SHP77 treated with DMSO at 0.1 percent for 48 hours (cell line): Measurements from ENCODE around the gene ASB2.

Experiments
- DNase-seq: peaks from one replicate; lab custom pipeline; 2025; lab: John Stamatoyannopoulos, UW

The ASB2 gene

DNA sequence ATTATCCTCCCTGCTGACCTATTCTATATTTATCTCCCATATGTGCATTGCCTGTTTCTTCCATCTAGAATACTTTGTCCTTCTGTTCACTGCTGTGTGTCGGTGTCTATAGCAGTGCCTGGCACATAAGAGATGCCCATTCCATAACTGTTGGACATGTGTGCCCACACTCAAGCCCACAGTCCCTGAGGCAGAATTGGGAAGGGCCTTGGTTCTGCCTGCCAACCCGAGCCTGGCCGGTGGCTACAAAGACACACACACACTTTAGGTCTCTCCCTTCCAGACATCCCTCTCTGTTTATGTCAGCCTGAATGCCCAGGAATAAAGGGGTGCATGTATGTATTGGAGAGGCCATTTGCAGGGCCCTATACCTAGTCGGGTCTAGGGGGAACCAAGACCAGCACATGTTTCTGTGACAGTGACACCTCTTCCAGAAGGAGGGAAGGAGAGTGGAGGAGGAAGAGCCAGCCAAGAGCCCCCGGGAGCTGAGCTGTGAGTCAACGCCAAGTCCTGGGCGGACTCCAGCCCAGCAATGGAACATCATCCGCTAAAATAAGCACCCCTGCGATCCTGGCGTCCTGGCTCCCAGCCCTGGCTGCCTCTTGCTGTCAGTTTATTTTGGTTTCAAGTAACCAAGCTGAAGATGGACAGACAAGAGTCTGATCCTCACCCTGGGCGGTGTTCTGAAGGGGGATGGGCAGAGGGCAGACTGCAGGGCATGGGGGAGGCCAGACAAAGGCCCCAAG is 4.3 kb upstream of the ASB2 start:
- no peak for DNase-seq

DNA sequence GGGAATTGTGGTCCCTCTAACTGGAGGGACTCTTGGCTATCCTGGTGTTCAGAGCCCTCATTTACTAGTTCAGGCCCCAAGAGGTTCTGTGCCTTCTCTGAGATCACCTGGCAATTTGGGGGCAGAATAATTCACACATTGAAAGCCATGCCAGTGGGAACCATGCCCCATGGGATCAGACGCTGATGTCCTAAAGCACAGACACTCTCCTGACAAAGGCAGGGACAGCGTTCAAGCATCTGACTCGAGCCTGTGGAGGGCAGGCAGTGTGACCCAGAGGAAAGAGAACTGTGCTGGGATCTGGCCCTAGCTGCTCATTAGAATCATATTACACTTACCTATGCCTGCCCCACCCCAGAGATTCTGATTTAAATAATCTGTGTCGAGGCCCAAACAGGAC is 2.4 kb upstream of the ASB2 start:
- DNase-seq = no peak

DNA sequence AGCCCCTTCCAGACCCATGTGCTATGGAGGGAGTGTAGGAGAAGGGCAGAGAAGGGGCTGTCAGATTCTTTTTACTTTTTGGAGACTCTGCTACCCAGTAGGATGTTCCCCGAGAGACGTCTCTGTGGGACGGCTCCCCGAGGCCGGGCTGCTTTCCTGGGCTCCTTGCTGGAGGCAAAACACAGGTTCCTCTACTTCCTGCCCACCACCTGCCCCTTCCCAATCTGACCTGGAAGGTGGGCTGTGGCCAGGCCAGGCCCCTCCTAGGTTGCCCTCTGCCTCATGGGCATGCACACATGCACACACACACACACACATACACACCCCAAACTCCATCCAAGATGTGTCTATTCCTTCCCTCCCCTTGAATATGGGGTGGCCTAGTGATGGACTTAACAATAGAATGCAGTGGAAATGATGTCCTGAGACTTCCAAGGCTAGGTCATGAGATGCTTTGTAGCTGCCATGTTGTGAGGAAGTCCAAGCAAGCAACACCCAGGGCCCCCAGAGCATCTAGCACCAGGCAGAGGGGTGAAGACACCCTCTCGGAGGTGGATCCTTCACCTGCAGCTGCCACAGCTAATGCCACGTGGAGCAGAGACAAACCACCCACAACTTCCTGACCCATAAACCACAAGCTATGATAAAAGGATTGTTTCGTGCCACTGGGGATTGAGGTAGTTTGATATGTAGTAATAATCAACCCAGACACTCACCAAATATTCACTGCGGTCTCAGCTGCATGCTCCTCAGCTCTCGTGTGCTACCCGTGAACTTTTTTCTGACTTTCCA is 1.6 kb upstream of the ASB2 start:
- DNase-seq = no peak

DNA sequence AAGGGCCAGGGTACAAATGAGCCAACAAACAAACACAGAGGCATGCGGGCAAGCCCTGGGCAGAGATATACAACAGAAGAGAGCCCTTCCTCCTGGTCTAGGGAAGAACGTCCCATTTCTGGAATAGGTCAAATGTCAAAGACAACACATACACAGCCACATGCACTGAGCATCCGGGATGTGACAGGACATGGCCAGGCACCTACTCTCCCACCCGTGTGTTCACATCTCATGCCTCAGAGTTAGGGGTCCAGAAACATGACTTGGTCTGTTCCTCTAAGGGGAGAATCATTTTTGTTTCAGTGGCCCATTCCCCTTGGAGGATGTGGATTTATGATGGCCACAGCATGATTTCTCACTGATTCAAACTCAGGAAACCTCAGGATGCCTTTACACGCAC is 801 bp upstream of the ASB2 start:
- DNase-seq = no peak

GRCh38 chr14:93975791-93976476 is 436 bp downstream of the ASB2 start:
- DNase-seq = no peak

DNA sequence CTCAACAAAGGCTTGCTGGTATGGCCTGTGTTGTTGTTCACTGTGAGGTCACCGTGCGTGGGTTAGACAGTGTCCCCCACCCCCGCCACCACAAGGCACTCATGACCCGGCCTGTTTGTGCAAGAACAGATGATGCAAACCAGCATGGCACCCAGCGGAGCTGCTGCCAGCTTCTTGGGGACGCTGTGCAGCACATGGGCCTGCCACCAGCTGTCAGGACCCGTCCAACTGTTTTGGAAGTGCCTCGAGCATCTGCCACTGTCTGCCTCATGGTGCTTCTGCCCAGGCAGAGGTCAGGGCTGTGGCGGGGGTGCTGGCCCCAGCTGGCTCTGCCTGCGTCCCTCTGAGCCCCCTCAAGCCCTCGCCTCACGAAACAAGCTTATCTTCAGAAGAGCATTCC is 1.5 kb downstream of the ASB2 start:
- DNase-seq = no peak

DNA sequence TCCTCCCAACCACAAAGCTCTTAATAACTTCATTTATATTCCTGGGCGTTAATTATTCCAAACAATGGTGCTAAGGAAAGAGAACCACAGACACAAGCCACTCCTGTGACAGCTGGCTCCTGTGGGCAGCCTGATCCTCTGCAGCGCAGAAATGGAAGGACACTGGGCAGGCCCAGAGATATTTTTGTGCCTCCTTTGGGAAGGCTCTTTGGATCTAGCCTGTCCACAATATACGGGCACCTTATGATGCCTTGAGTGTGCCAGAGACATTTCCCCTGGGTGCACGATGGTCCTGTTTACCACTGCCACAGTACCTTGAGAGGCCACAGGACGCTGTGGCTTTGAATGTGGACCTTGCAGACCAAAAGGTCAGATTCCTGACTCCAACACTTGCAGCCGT is 2.1 kb downstream of the ASB2 start:
- DNase-seq = no peak

- DNase-seq = no peak
Measured at GRCh38 chr14:93973607-93974006, 2.8 kb downstream of the ASB2 start.

GRCh38 chr14:93972618-93973205 is 3.7 kb downstream of the ASB2 start:
- DNase-seq = no peak

DNA sequence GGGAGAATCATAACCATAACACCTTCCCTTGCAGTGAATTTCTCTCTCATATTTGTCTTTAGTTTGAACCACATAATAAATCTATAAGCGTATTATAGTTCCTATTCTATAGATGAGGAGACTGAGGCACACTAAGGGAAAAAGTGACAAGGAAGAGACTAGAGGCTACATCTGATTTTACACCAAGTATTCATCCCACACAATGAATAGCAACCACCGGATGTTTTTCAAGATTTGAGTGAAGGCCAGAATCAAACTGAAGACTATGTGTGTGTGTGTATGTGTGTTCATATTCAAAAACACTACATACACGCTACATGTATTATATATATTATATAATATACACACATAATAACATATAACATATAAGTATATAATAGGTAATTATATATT is 4.7 kb downstream of the ASB2 start:
- no peak for DNase-seq

GRCh38 chr14:93970965-93971634 is 5.3 kb downstream of the ASB2 start:
- DNase-seq = no peak

DNA sequence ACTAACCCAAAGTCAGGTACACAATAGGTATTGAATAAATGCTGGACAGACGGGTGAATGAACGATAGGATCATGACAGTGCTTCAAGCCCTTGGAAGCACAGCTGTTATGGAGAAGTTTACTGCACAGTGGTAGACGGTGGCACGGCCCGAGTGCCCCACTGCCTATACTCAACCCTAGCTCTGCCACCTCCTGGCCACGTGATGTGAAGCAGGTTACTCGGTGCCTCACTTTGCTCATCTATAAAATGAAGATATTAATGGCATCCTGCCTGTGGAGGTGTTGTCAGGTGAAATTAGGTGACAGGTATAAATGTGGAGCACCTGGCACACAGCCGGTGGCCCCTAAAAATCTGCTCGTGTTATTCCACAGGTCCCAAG is 5.8 kb downstream of the ASB2 start:
- DNase-seq = no peak

DNA sequence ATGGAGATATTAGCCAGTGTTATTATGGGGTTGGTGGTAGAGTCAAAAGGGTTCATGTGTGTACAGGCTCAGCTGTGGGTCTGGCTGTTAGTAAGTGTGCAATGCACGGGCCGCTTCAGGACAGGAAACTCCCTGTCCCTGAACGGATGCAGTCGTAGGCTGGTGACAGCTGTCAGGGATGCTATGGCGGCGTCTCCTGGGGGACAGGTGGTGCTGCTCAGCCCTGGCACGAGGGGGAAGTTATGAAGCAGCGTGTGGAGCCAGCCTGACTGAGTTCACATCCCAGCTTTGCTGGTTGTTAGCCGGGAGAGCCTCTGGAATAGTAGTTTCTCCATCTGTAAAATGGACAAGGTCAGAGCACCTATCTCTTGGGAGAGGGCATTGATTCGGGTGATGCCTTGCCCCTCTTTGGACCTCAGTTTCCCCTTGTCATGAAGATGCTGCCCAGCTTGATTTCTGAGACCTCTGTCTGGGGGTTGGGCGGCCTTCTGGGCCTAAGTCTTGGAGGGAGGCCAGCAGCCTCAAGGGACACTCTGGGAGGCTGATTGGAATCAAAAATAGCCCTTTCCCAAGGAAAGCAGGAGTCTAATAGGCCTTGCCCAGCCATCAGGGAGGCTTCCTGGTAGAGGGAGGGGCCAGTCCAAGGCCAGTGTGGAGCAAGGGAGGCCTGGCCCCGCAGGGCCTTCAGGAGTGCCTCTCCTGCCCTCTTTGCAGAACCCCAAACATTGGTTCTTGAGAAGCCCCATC is 7.1 kb downstream of the ASB2 start:
- no peak for DNase-seq

GRCh38 chr14:93967637-93968250 is 8.6 kb downstream of the ASB2 start:
- no peak for DNase-seq

DNA sequence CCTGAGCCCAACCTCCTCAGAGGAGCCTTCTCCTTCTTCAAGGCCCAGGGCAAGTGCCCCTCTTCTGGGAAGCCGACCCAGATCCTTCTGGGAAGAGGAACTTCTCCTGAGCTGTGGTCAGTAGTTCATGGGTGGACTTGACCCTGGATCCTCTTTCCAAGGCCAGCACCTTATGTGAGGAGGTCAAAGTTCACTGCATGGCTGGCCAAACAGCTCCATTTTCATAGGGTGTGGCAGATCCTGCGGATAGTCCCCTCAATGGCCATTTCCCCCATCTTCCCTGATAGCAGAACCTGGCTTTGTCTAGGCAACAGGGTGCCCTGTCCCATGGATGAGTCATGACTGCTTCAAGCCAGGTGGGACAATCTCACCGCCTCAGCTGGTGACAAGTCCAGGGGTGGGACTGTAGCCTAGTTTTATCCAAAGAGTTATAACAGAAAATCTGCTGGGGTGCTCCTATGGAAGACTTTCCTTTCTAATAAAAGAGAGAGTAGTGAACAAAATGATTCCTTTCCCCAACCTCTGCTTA is 10.4 kb downstream of the ASB2 start:
- DNase-seq = no peak

DNA sequence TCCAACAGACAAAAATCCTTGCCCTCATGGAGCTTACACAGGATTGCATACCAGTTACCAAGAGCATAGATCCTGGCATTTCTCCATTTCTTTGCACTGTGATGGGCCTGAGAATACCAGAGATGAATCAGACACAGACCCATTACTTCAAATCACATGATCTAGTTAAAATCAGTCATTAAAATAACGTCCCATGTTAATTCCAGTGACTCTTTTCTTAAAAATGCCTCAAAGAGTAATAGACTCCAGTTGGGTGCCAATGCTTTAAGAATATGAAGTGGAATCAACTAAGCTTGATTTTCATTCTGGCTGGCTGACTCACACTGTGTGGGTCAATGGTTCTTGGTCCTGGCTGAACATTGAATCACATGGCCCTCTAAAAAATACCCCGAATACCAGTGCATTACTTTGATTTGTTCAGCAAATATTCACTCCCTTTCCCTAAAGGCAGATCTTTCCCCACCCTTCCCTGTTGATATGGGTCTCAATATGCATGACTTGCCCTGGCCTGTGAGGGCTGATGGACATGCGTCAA is 11.0 kb downstream of the ASB2 start:
- no peak for DNase-seq

- DNase-seq = no peak
Measured at GRCh38 chr14:93964820-93965286, 11.5 kb downstream of the ASB2 start.

DNA sequence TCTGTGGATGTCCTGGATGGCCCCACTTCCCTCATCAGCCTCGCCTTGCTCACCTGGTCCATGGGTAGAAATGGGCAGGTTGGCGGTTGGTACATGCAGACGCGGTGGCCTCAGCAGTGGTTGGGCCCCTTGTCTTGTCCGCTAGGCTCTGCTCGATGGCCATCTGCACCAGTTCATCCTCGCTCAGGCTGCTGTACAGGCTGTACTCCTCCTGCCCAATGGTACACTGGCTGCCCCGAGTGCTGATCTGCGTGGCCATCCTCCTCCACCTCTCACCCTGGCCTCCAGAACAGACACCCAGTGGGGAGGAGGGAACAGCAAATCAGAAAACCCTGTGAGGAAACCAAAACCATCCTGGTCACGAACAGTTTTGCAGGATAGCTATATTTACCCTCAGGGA is 12.1 kb downstream of the ASB2 start:
- no peak for DNase-seq

- no peak for DNase-seq
Measured at GRCh38 chr14:93963692-93964091, 12.7 kb downstream of the ASB2 start.
